Coronary artery (tissue), 2 donors: ENCODE data around the gene NPPA.

Source experiments
- DNase-seq: peaks from one replicate; pipeline ENCODE4 v3.0.0-alpha.2; 2017; ENCODE audit warnings: low spot score
- H3K27ac ChIP-seq, 2 donors: fragments of 200-600 bp; sonication (generic); one replicate each; pipeline ENCODE4 v1.5.1; 2016 to 2019
- H3K4me3 ChIP-seq: fragments of 200-600 bp; sonication (generic); 2 replicates; pipeline ENCODE4 v1.5.1; 2016; ENCODE audit warnings: mild to moderate bottlenecking, moderate library complexity
- TF ChIP-seq, protein P1 (sequence below): fragments of 200-600 bp; sonication (generic); IDR thresholded peaks from one replicate; pipeline ENCODE4 v1.5.1; 2019; ENCODE audit warnings: antibody characterized with exemption

NPPA gene

GRCh38 chr1:11836955-11837766 lies 10.4 kb downstream of the NPPA start:
- no peak overlapping the region for H3K27ac ChIP-seq
- TF ChIP-seq, protein P1, sequence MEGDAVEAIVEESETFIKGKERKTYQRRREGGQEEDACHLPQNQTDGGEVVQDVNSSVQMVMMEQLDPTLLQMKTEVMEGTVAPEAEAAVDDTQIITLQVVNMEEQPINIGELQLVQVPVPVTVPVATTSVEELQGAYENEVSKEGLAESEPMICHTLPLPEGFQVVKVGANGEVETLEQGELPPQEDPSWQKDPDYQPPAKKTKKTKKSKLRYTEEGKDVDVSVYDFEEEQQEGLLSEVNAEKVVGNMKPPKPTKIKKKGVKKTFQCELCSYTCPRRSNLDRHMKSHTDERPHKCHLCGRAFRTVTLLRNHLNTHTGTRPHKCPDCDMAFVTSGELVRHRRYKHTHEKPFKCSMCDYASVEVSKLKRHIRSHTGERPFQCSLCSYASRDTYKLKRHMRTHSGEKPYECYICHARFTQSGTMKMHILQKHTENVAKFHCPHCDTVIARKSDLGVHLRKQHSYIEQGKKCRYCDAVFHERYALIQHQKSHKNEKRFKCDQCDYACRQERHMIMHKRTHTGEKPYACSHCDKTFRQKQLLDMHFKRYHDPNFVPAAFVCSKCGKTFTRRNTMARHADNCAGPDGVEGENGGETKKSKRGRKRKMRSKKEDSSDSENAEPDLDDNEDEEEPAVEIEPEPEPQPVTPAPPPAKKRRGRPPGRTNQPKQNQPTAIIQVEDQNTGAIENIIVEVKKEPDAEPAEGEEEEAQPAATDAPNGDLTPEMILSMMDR, result no peak
- DNase-seq, result no peak

GRCh38 chr1:11835441-11836225 lies 11.9 kb downstream of the NPPA start:
- DNase-seq, result no peak
- no peak overlapping the region for H3K4me3 ChIP-seq

More at GRCh38 chr1:11836955-11837766, 10.4 kb downstream of the NPPA start:
- H3K4me3 ChIP-seq, result no peak overlapping the region

GRCh38 chr1:11833900-11834299 lies 13.7 kb downstream of the NPPA start:
- no peak for DNase-seq
- TF ChIP-seq, protein P1, result no peak
- Histone ChIP-seq H3K27ac (no peak overlapping the region), H3K4me3 (no peak overlapping the region)

More at GRCh38 chr1:11835441-11836225, 11.9 kb downstream of the NPPA start:
- TF ChIP-seq, protein P1, result no peak
- no peak overlapping the region for H3K27ac ChIP-seq

DNA sequence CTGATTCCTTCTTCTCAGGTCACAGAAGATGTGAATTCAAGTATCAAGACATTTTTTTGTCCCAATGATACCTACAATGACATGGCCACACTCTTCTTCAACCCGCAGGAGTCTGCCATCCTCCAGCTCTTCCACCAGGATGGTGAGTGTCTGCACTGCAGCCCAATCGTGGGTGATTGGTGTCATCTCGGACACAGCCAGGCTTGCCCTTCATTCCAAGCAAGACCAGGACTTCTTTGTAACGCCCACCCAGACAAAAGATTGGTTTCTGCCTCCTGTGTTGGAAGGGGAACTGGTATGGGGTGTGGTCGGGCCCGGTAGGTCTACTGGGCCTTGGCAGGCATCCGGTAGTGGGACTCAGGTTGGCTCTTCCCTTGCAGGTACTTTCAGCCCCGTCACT lies 14.1 kb downstream of the NPPA start:
- no peak overlapping the region for H3K27ac ChIP-seq
- TF ChIP-seq, protein P1, result no peak
- no peak overlapping the region for H3K4me3 ChIP-seq
- DNase-seq, result no peak

DNA sequence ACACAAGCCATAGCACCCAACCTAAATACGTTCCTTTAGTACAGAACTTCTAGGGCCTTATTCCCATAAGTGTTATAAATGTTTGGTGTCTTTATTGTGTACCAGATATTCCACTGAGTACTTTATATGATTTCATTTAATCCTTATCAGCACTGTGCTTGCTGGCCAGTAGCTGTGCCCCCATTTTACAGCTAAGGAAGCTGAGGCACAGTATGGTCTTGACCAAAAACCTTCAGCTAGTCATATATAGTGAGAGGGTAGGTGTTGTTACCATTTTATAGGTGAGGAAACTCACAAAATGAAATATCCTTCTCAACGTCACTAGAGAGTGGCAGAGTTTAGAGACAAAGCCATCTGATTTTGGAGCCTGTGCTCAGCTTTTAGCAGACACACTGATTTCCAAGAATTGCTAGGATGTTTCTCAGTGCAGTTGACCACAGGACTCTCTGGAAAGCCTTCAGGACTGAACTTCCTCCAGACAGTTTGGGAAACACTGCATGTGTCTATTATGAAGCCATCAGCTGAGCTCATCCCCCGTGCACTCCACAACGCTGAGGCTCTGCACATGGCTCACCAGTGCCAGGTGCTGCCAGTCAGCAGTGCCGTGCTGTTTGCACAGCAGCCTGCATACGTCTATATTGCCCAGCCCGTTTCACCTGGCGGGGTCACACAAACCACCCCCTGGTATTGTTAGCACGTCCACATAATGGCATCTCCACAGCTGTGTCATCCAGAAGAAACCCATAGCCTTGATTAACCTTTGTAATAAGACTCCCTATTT lies 15.4 kb downstream of the NPPA start:
- no peak overlapping the region for H3K4me3 ChIP-seq
- H3K27ac ChIP-seq, result no peak overlapping the region
- TF ChIP-seq, protein P1, result no peak
- no peak for DNase-seq

DNA sequence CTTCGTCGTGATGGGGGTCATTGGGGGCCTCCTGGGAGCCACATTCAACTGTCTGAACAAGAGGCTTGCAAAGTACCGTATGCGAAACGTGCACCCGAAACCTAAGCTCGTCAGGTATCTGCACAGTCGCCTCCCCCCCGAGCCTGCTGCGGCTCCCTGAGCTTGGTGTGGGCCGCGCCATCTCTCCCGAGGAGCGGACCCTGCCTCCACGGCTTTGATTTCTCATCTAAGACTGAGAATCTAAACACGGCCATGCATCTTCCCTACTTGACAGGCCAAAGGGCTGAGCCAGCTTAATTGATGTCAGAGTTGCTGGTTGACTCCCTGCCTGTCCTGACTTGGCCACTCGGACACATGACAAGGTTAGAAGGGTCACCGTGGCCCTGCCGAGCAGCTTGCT lies 19.1 kb downstream of the NPPA start:
- no peak overlapping the region for H3K4me3 ChIP-seq
- no peak for DNase-seq
- TF ChIP-seq, protein P1, result no peak
- no peak overlapping the region for H3K27ac ChIP-seq
